SH-SY5Y (cell line): Measurements from ENCODE around the gene ATF7IP.

Experiments
- GATA2 ChIP-seq: IDR thresholded peaks from 2 replicates; pipeline ENCODE4 v1.6.1; 2011; ENCODE audit warnings: mild to moderate bottlenecking, low read depth, low read length
- GATA3 ChIP-seq: IDR thresholded peaks from 2 replicates; pipeline ENCODE4 v1.6.1; 2011; ENCODE audit warnings: low read depth, mild to moderate bottlenecking, low read length, moderate library complexity

GRCh38 chr12:14408208-14408607 is 42.7 kb downstream of the ATF7IP start:
- TF ChIP-seq GATA2 (no peak), GATA3 (no peak)
